Measurements from ENCODE around the gene AFTPH.

Gene AFTPH

GRCh38 chr2:64609227-64609941, 85.3 kb downstream of the AFTPH start:
- Histone ChIP-seq H3K4me3 (ENCODE audit: insufficient read depth, low read depth, low read length) (peak overlapping the region; percentile 39), H3K36me3 (ENCODE audit: control insufficient read depth, insufficient read depth, low read length) (no peaks in the 10 kb centered on the region), H3K27ac (ENCODE audit: insufficient read depth, low read depth, low read length, poor library complexity, severe bottlenecking) (no peak overlapping the region), H3K9me3 (ENCODE audit: control insufficient read depth, low read length) (no peaks in the 10 kb centered on the region), H3K4me1 (ENCODE audit: control insufficient read depth, insufficient read depth, low read length) (no peaks in the 10 kb centered on the region), H3K27me3 (ENCODE audit: control insufficient read depth, insufficient read depth, low read length, poor library complexity, severe bottlenecking) (peaks cover 15% of the 10 kb centered on the region)
- 12% methylated on average over 74 of the region's 74 CpGs for WGBS, 2 experiments

GRCh38 chr2:64609942-64610281, 85.8 kb downstream of the AFTPH start:
- WGBS, 2 experiments, result 81 to 86% methylated on average over 3 of the region's 3 CpGs
- Histone ChIP-seq H3K27me3 (ENCODE audit: control insufficient read depth, insufficient read depth, low read length, poor library complexity, severe bottlenecking) (peaks cover 15% of the 10 kb centered on the region), H3K4me1 (ENCODE audit: control insufficient read depth, insufficient read depth, low read length) (no peaks in the 10 kb centered on the region), H3K27ac (ENCODE audit: insufficient read depth, low read depth, low read length, poor library complexity, severe bottlenecking) (no peak overlapping the region), H3K4me3 (ENCODE audit: insufficient read depth, low read depth, low read length) (peak overlapping the region; percentile 39), H3K9me3 (ENCODE audit: control insufficient read depth, low read length) (no peaks in the 10 kb centered on the region), H3K36me3 (ENCODE audit: control insufficient read depth, insufficient read depth, low read length) (no peaks in the 10 kb centered on the region)

- WGBS, 2 experiments, result 94 to 99% methylated on average over 4 to 5 of the region's 6 CpGs
Observed at GRCh38 chr2:64610316-64610855, 86.3 kb downstream of the AFTPH start.

GRCh38 chr2:64612575-64613195, 88.6 kb downstream of the AFTPH start:
- peaks cover 9% of the 10 kb centered on the region for H3K4me1 ChIP-seq (ENCODE audit: control insufficient read depth, insufficient read depth, low read length)
- no peak overlapping the region for H3K4me3 ChIP-seq (ENCODE audit: insufficient read depth, low read depth, low read length)
- H3K27ac ChIP-seq (ENCODE audit: insufficient read depth, low read depth, low read length, poor library complexity, severe bottlenecking), result no peak overlapping the region
- H3K36me3 ChIP-seq (ENCODE audit: control insufficient read depth, insufficient read depth, low read length), result no peaks in the 10 kb centered on the region
- WGBS, 2 experiments, result 82 to 84% methylated on average over 5 of the region's 5 CpGs
- H3K27me3 ChIP-seq (ENCODE audit: control insufficient read depth, insufficient read depth, low read length, poor library complexity, severe bottlenecking), result peaks cover 15% of the 10 kb centered on the region
- no peaks in the 10 kb centered on the region for H3K9me3 ChIP-seq (ENCODE audit: control insufficient read depth, low read length)

More at GRCh38 chr2:64610316-64610855, 86.3 kb downstream of the AFTPH start:
- Histone ChIP-seq H3K27ac (ENCODE audit: insufficient read depth, low read depth, low read length, poor library complexity, severe bottlenecking) (no peak overlapping the region), H3K36me3 (ENCODE audit: control insufficient read depth, insufficient read depth, low read length) (no peaks in the 10 kb centered on the region), H3K9me3 (ENCODE audit: control insufficient read depth, low read length) (no peaks in the 10 kb centered on the region), H3K27me3 (ENCODE audit: control insufficient read depth, insufficient read depth, low read length, poor library complexity, severe bottlenecking) (peaks cover 15% of the 10 kb centered on the region), H3K4me1 (ENCODE audit: control insufficient read depth, insufficient read depth, low read length) (no peaks in the 10 kb centered on the region), H3K4me3 (ENCODE audit: insufficient read depth, low read depth, low read length) (no peak overlapping the region)

- WGBS, 2 experiments, result 89 to 94% methylated on average over 6 to 7 of the region's 7 CpGs
Observed at GRCh38 chr2:64613276-64613675, 89.1 kb downstream of the AFTPH start.

GRCh38 chr2:64615192-64615763, 91.2 kb downstream of the AFTPH start:
- peaks cover 22% of the 10 kb centered on the region for H3K4me1 ChIP-seq (ENCODE audit: control insufficient read depth, insufficient read depth, low read length)
- WGBS, 2 experiments, result 94 to 95% methylated on average over 6 of the region's 6 CpGs
- no peaks in the 10 kb centered on the region for H3K9me3 ChIP-seq (ENCODE audit: control insufficient read depth, low read length)
- H3K27me3 ChIP-seq (ENCODE audit: control insufficient read depth, insufficient read depth, low read length, poor library complexity, severe bottlenecking), result no peaks in the 10 kb centered on the region
- no peak overlapping the region for H3K4me3 ChIP-seq (ENCODE audit: insufficient read depth, low read depth, low read length)
- H3K27ac ChIP-seq (ENCODE audit: insufficient read depth, low read depth, low read length, poor library complexity, severe bottlenecking), result no peak overlapping the region
- H3K36me3 ChIP-seq (ENCODE audit: control insufficient read depth, insufficient read depth, low read length), result no peaks in the 10 kb centered on the region

More at GRCh38 chr2:64613276-64613675, 89.1 kb downstream of the AFTPH start:
- Histone ChIP-seq H3K27ac (ENCODE audit: insufficient read depth, low read depth, low read length, poor library complexity, severe bottlenecking) (no peak overlapping the region), H3K36me3 (ENCODE audit: control insufficient read depth, insufficient read depth, low read length) (no peaks in the 10 kb centered on the region), H3K4me3 (ENCODE audit: insufficient read depth, low read depth, low read length) (no peak overlapping the region), H3K9me3 (ENCODE audit: control insufficient read depth, low read length) (no peaks in the 10 kb centered on the region), H3K27me3 (ENCODE audit: control insufficient read depth, insufficient read depth, low read length, poor library complexity, severe bottlenecking) (peaks cover 12% of the 10 kb centered on the region), H3K4me1 (ENCODE audit: control insufficient read depth, insufficient read depth, low read length) (peaks cover 15% of the 10 kb centered on the region)

GRCh38 chr2:64615844-64616536, 91.9 kb downstream of the AFTPH start:
- H3K36me3 ChIP-seq (ENCODE audit: control insufficient read depth, insufficient read depth, low read length), result no peaks in the 10 kb centered on the region
- H3K9me3 ChIP-seq (ENCODE audit: control insufficient read depth, low read length), result no peaks in the 10 kb centered on the region
- no peaks in the 10 kb centered on the region for H3K27me3 ChIP-seq (ENCODE audit: control insufficient read depth, insufficient read depth, low read length, poor library complexity, severe bottlenecking)
- no peak overlapping the region for H3K27ac ChIP-seq (ENCODE audit: insufficient read depth, low read depth, low read length, poor library complexity, severe bottlenecking)
- no peak overlapping the region for H3K4me3 ChIP-seq (ENCODE audit: insufficient read depth, low read depth, low read length)
- WGBS, 2 experiments, result 93 to 95% methylated on average over 7 of the region's 7 CpGs
- peaks cover 22% of the 10 kb centered on the region for H3K4me1 ChIP-seq (ENCODE audit: control insufficient read depth, insufficient read depth, low read length)

- no peaks in the 10 kb centered on the region for H3K9me3 ChIP-seq (ENCODE audit: control insufficient read depth, low read length)
- peak overlapping the region; percentile 83 for H3K27ac ChIP-seq (ENCODE audit: insufficient read depth, low read depth, low read length, poor library complexity, severe bottlenecking)
- no peaks in the 10 kb centered on the region for H3K27me3 ChIP-seq (ENCODE audit: control insufficient read depth, insufficient read depth, low read length, poor library complexity, severe bottlenecking)
- no peak overlapping the region for H3K4me3 ChIP-seq (ENCODE audit: insufficient read depth, low read depth, low read length)
- H3K36me3 ChIP-seq (ENCODE audit: control insufficient read depth, insufficient read depth, low read length), result no peaks in the 10 kb centered on the region
- peaks cover 27% of the 10 kb centered on the region for H3K4me1 ChIP-seq (ENCODE audit: control insufficient read depth, insufficient read depth, low read length)
- WGBS, 2 experiments, result 35 to 47% methylated on average over 6 of the region's 6 CpGs
Observed at GRCh38 chr2:64617631-64618151, 93.6 kb downstream of the AFTPH start.

- 64 to 78% methylated on average over 4 of the region's 4 CpGs for WGBS, 2 experiments
- H3K9me3 ChIP-seq (ENCODE audit: control insufficient read depth, low read length), result no peaks in the 10 kb centered on the region
- H3K27ac ChIP-seq (ENCODE audit: insufficient read depth, low read depth, low read length, poor library complexity, severe bottlenecking), result no peak overlapping the region
- H3K36me3 ChIP-seq (ENCODE audit: control insufficient read depth, insufficient read depth, low read length), result no peaks in the 10 kb centered on the region
- H3K27me3 ChIP-seq (ENCODE audit: control insufficient read depth, insufficient read depth, low read length, poor library complexity, severe bottlenecking), result no peaks in the 10 kb centered on the region
- H3K4me1 ChIP-seq (ENCODE audit: control insufficient read depth, insufficient read depth, low read length), result peaks cover 27% of the 10 kb centered on the region
- no peak overlapping the region for H3K4me3 ChIP-seq (ENCODE audit: insufficient read depth, low read depth, low read length)
Observed at GRCh38 chr2:64620661-64621060, 96.5 kb downstream of the AFTPH start.

Measured in ectodermal cell (in vitro differentiated cells).